BE2C (cell line): ENCODE results near the gene SCN4B.

Source experiments
- DNase-seq: peaks from one replicate; pipeline ENCODE4 v3.0.0-alpha.2; 2020
- H3K27me3 ChIP-seq: fragments of 250-450 bp; sonication (Bioruptor Pico); 2 replicates; pipeline ENCODE4 v1.5.1; 2020; ENCODE audit warnings: mild to moderate bottlenecking
- H3K36me3 ChIP-seq: fragments of 250-450 bp; sonication (Bioruptor Pico); 2 replicates; pipeline ENCODE4 v1.5.1; 2020; ENCODE audit warnings: mild to moderate bottlenecking
- H3K4me1 ChIP-seq: fragments of 250-450 bp; sonication (Bioruptor Pico); 2 replicates; pipeline ENCODE4 v1.5.1; 2020
- H3K4me3 ChIP-seq: 2 replicates; pipeline ENCODE4 v1.5.1; 2011; ENCODE audit warnings: low read depth, low read length
- H3K9me3 ChIP-seq: fragments of 250-450 bp; sonication (Bioruptor Pico); 2 replicates; pipeline ENCODE4 v1.5.1; 2020
- CTCF ChIP-seq: IDR thresholded peaks from 2 replicates; pipeline ENCODE4 v1.5.1; 2012; ENCODE audit warnings: mild to moderate bottlenecking, low read depth, low read length

SCN4B gene

GRCh38 chr11:118144301-118145268 lies 8.0 kb downstream of the SCN4B start:
- TF ChIP-seq CTCF = no peak
- Histone ChIP-seq H3K36me3 (no peaks in the 10 kb centered on the region), H3K9me3 (no peaks in the 10 kb centered on the region), H3K4me3 (no peak overlapping the region), H3K4me1 (no peaks in the 10 kb centered on the region), H3K27me3 (peaks cover 38% of the 10 kb centered on the region)
- DNase-seq = no peak

- H3K27me3 ChIP-seq = peaks cover 44% of the 10 kb centered on the region
- no peaks in the 10 kb centered on the region for H3K36me3 ChIP-seq
- TF ChIP-seq CTCF = no peak
- no peaks in the 10 kb centered on the region for H3K4me1 ChIP-seq
- H3K9me3 ChIP-seq = no peaks in the 10 kb centered on the region
- H3K4me3 ChIP-seq = no peak overlapping the region
- no peak for DNase-seq
Observed at GRCh38 chr11:118143661-118144185, 8.9 kb downstream of the SCN4B start.

GRCh38 chr11:118142809-118143208 lies 9.8 kb downstream of the SCN4B start:
- Histone ChIP-seq H3K4me3 (no peak overlapping the region), H3K36me3 (no peaks in the 10 kb centered on the region), H3K9me3 (no peaks in the 10 kb centered on the region), H3K27me3 (peaks cover 49% of the 10 kb centered on the region), H3K4me1 (no peaks in the 10 kb centered on the region)
- TF ChIP-seq CTCF = no peak
- no peak for DNase-seq

GRCh38 chr11:118142081-118142480 lies 10.5 kb downstream of the SCN4B start:
- no peaks in the 10 kb centered on the region for H3K4me1 ChIP-seq
- H3K36me3 ChIP-seq = no peaks in the 10 kb centered on the region
- peaks cover 49% of the 10 kb centered on the region for H3K27me3 ChIP-seq
- no peak for DNase-seq
- no peaks in the 10 kb centered on the region for H3K9me3 ChIP-seq
- TF ChIP-seq CTCF = no peak
- H3K4me3 ChIP-seq = no peak overlapping the region

GRCh38 chr11:118139578-118139977 lies 13.0 kb downstream of the SCN4B start:
- Histone ChIP-seq H3K4me3 (no peak overlapping the region), H3K36me3 (no peaks in the 10 kb centered on the region), H3K9me3 (no peaks in the 10 kb centered on the region), H3K4me1 (no peaks in the 10 kb centered on the region), H3K27me3 (peaks cover 49% of the 10 kb centered on the region)
- TF ChIP-seq CTCF = no peak
- DNase-seq = no peak
